GM23248 (cell line): Measurements from ENCODE around the gene KAZN.

Source experiments
- EZH2 ChIP-seq: fragments of 200-600 bp; sonication (generic); IDR thresholded peaks from 2 replicates; pipeline ENCODE4 v1.6.1; 2018; ENCODE audit warnings: antibody characterized with exemption, mild to moderate bottlenecking; ENCODE audit not compliant: insufficient read depth, poor library complexity, severe bottlenecking
- EZH2phosphoT487 ChIP-seq: fragments of 200-600 bp; sonication (generic); IDR thresholded peaks from 2 replicates; pipeline ENCODE4 v1.6.1; 2018; ENCODE audit warnings: antibody characterized with exemption, moderate library complexity, mild to moderate bottlenecking, low read depth; ENCODE audit not compliant: insufficient read depth

DNA sequence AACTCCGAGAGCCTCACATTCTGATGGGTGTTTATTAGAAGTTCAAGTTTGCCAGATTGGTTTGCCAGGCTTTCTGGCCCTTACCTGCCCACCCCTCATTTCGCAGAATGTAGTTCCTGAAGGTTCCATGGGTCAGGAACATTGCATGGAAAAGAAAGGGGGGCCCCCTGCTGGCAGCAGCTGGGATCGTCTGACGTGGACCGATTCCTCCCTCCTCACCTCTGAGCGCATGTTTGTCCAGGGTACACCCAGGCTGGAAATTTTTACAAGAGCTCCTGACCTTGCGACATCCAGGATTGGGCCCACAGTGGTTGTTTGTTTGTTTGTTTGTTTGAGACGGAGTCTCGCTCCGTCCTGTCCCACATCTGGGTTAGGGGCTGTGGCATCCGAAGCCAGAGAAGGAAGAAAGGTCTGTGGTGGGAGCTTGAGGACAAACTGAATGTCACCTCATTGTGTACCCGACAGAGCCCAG lies 429.1 kb downstream of the KAZN start:
- TF ChIP-seq EZH2, result no peak
- no peak for TF ChIP-seq EZH2phosphoT487
